Breast epithelium (tissue), 4 donors: Measurements from ENCODE around the gene MYO1D. TPM values are rescaled to one million over a fixed set of nuclear protein-coding genes. Genes with fewer than 3 reads are reported as not detected.

Experiments used
- DNase-seq, 2 donors: peaks; one replicate each; pipeline ENCODE4 v3.0.0-alpha.2; 2019; ENCODE audit warnings: low spot score in 2 of 2
- H3K27ac ChIP-seq, 2 donors: fragments of 200-600 bp; sonication (generic) in 1 of 2; one replicate each; pipeline ENCODE4 v1.5.1; 2016 to 2019; ENCODE audit warnings: mild to moderate bottlenecking in 1 of 2
- H3K27me3 ChIP-seq, 2 donors: fragments of 200-600 bp; sonication (generic) in 1 of 2; one replicate each; pipeline versions ENCODE4 v1.5.1 to v1.6.0; 2017 to 2019; ENCODE audit warnings: control low read depth in 1 of 2, mild to moderate bottlenecking in 1 of 2
- H3K36me3 ChIP-seq: fragments of 200-600 bp; one replicate; pipeline ENCODE4 v1.5.1; 2019
- H3K4me1 ChIP-seq, 2 donors: fragments of 200-600 bp; sonication (generic); one replicate each; pipeline ENCODE4 v1.5.1; 2016 to 2019; ENCODE audit warnings: control low read depth in 1 of 2
- H3K4me3 ChIP-seq, 3 donors: fragments of 200-600 bp; sonication (generic); 1 replicate in 2 of 3; 2 replicates in 1 of 3; pipeline ENCODE4 v1.5.1; 2016 to 2019; ENCODE audit warnings: mild to moderate bottlenecking in 3 of 3, moderate library complexity in 2 of 3
- H3K9me3 ChIP-seq, 2 donors: fragments of 200-600 bp; sonication (generic) in 1 of 2; one replicate each; pipeline ENCODE4 v1.5.1; 2016 to 2019; ENCODE audit warnings: control low read depth in 1 of 2
- POLR2A ChIP-seq: fragments of 450-650 bp; IDR thresholded peaks from one replicate; pipeline ENCODE4 v1.6.1; 2016; ENCODE audit warnings: antibody characterized with exemption, mild to moderate bottlenecking, moderate library complexity
- POLR2AphosphoS5 ChIP-seq, 3 donors: sonication (generic); formaldehyde crosslinking; IDR thresholded peaks; one replicate each; pipeline ENCODE4 v1.6.1; 2017; ENCODE audit warnings: antibody characterized with exemption in 3 of 3
- intact Hi-C: fragments of 100-400 bp; cut with DNase I; formaldehyde crosslinking; loops from one replicate; pipeline ENCODE4 v1.15.1; 2023; ENCODE audit warnings: low total_unique reads
- total RNA-seq, 3 donors: library from RNA; depleted of rRNA; stranded (reverse); fragments of >200 nt; gene quantifications; one replicate each; pipeline ENCODE4 v1.1.0, GENCODE V29; 2016
- TF ChIP-seq, protein P1 (sequence below), 3 donors: fragments of 450-650 bp; IDR thresholded peaks; one replicate each; pipeline ENCODE4 v1.5.1; 2016 to 2017; ENCODE audit warnings: antibody characterized with exemption in 3 of 3, mild to moderate bottlenecking in 3 of 3, moderate library complexity in 3 of 3

The MYO1D gene
- total RNA-seq, 3 donors from 2014 or later, result 54.4 to 114 (median 76.7) TPM

DNA sequence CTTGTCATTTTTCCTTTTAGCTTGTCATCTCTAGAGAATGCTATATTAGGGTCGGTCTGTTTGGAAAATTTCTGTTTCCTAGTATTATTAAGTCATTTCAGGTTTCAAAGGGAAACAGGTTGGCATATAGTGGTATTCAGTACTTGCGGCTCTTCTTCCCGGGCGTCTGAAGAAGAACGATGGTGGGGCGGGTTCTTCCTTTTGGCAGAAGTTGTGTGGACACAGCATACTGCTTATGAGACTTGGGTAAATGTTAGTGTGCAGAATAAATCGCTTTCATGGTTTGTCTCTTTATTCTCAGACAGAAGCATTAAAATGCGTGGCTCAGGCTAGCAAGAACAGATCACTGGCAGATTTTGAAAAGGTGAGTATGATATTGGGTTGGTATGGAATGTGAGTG lies 399.7 kb downstream of the MYO1D start:
- Histone ChIP-seq H3K36me3 (peaks cover 16% of the 10 kb centered on the region), H3K4me1 (no peaks in the 10 kb centered on the region), H3K4me3 (no peak overlapping the region), H3K27me3 (no peaks in the 10 kb centered on the region), H3K9me3 (no peaks in the 10 kb centered on the region), H3K27ac (no peak overlapping the region)
- TF ChIP-seq, protein P1, sequence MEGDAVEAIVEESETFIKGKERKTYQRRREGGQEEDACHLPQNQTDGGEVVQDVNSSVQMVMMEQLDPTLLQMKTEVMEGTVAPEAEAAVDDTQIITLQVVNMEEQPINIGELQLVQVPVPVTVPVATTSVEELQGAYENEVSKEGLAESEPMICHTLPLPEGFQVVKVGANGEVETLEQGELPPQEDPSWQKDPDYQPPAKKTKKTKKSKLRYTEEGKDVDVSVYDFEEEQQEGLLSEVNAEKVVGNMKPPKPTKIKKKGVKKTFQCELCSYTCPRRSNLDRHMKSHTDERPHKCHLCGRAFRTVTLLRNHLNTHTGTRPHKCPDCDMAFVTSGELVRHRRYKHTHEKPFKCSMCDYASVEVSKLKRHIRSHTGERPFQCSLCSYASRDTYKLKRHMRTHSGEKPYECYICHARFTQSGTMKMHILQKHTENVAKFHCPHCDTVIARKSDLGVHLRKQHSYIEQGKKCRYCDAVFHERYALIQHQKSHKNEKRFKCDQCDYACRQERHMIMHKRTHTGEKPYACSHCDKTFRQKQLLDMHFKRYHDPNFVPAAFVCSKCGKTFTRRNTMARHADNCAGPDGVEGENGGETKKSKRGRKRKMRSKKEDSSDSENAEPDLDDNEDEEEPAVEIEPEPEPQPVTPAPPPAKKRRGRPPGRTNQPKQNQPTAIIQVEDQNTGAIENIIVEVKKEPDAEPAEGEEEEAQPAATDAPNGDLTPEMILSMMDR (IDR thresholded peaks at IDR 0.05), result no peak
- TF ChIP-seq POLR2AphosphoS5 (IDR thresholded peaks at IDR 0.05), result no peak
- DNase-seq, result no peak
- intact Hi-C loops, result no loop called here

DNA sequence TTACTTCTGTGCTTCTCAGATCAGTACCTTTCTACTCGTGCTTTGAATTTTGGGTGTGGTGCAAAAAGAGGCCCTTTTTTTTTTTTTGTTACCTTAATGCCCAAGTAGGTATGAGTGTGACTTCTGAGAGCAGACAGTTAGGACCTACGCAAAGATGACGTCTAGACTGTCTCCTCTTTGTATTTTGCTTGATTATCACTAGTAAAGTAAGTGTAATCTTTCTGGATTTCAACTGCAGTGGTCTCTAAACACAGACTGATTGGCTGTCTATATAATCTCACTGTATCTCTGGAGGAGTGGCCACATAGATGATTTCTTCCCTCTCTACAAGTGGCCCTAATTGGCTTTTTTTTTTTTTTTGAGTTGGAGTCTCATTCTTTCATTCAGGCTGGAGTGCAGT lies 401.7 kb downstream of the MYO1D start:
- Histone ChIP-seq H3K4me3 (no peak overlapping the region), H3K27ac (no peak overlapping the region), H3K9me3 (no peaks in the 10 kb centered on the region), H3K27me3 (no peaks in the 10 kb centered on the region), H3K4me1 (no peaks in the 10 kb centered on the region), H3K36me3 (peaks cover 13% of the 10 kb centered on the region)
- no peak for DNase-seq
- intact Hi-C loops, result no loop called here
- TF ChIP-seq POLR2AphosphoS5 (IDR thresholded peaks at IDR 0.05) (no peak), POLR2A (no peak)
- TF ChIP-seq, protein P1 (IDR thresholded peaks at IDR 0.05), result no peak

DNA sequence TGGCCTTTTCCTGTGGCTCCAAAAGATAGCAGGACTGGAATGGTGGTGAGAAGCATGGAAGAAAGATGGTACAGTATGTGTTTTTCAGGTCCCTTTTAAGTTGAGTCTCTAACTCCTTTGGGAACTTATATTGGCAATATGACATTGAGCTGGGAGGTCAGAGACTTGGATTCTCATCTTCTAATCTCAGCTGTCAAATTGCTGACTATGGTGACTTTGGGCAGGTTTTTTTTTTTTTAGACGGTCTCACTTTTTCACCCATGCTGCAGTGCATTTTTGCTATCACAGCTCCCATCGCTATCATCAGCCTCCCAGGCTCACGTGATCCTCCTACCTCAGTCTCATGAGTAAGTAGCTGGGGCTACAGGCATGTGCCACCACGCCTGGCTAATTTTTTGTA lies 405.3 kb downstream of the MYO1D start:
- Histone ChIP-seq H3K4me3 (no peak overlapping the region), H3K4me1 (no peaks in the 10 kb centered on the region), H3K27me3 (no peaks in the 10 kb centered on the region), H3K9me3 (no peaks in the 10 kb centered on the region), H3K27ac (no peak overlapping the region), H3K36me3 (peaks cover 4% of the 10 kb centered on the region)
- DNase-seq, result no peak
- intact Hi-C loops, result no loop called here
- no peak for TF ChIP-seq POLR2AphosphoS5 (IDR thresholded peaks at IDR 0.05)
- TF ChIP-seq, protein P1 (IDR thresholded peaks at IDR 0.05), result no peak

GRCh38 chr17:32470405-32471167 lies 406.3 kb downstream of the MYO1D start:
- Histone ChIP-seq H3K27me3 (no peaks in the 10 kb centered on the region), H3K9me3 (no peaks in the 10 kb centered on the region), H3K27ac (no peak overlapping the region), H3K36me3 (no peaks in the 10 kb centered on the region), H3K4me1 (no peaks in the 10 kb centered on the region), H3K4me3 (no peak overlapping the region)
- TF ChIP-seq, protein P1 (IDR thresholded peaks at IDR 0.05), result no peak
- no peak for TF ChIP-seq POLR2A
- TF ChIP-seq POLR2AphosphoS5 (IDR thresholded peaks at IDR 0.05), result no peak
- no peak for DNase-seq
- intact Hi-C loops, result no loop called here

- no peak for TF ChIP-seq POLR2AphosphoS5 (IDR thresholded peaks at IDR 0.05)
- no peak for TF ChIP-seq POLR2A
- TF ChIP-seq, protein P1 (IDR thresholded peaks at IDR 0.05), result no peak
- H3K4me1 ChIP-seq, result no peaks in the 10 kb centered on the region
- intact Hi-C loops, result no loop called here
- H3K27ac ChIP-seq, result no peak overlapping the region
- H3K9me3 ChIP-seq, result no peaks in the 10 kb centered on the region
- H3K36me3 ChIP-seq, result no peaks in the 10 kb centered on the region
- H3K4me3 ChIP-seq, result no peak overlapping the region
- no peak for DNase-seq
- no peaks in the 10 kb centered on the region for H3K27me3 ChIP-seq
Measured at GRCh38 chr17:32467949-32468348, 409.0 kb downstream of the MYO1D start.
